MM.1S (cell line): ENCODE data around the gene IGFBP5.

Source experiments
- DNase-seq: peaks from one replicate; pipeline ENCODE4 v3.0.0-alpha.2; 2015
- H2AFZ ChIP-seq: fragments of 300-600 bp; sonication (generic); 2 replicates; pipeline ENCODE4 v1.6.0; 2016; ENCODE audit warnings: antibody characterized with exemption, low read length
- H3F3A ChIP-seq: fragments of 300-600 bp; sonication (generic); 2 replicates; pipeline ENCODE4 v1.6.1; 2016; ENCODE audit warnings: mild to moderate bottlenecking, antibody characterized with exemption, low read length, moderate library complexity, mixed read lengths; ENCODE audit not compliant: insufficient read depth
- H3K27ac ChIP-seq: fragments of 300-600 bp; sonication (generic); 2 replicates; pipeline ENCODE4 v1.5.1; 2016; ENCODE audit warnings: mild to moderate bottlenecking, low read length
- H3K27me3 ChIP-seq: fragments of 300-600 bp; sonication (generic); replicated peaks from 2 replicates; pipeline ENCODE4 v1.6.0; 2016; ENCODE audit warnings: low read length; ENCODE audit not compliant: insufficient read depth
- H3K36me3 ChIP-seq: fragments of 300-600 bp; sonication (generic); replicated peaks from 2 replicates; pipeline ENCODE4 v1.6.1; 2016; ENCODE audit warnings: mild to moderate bottlenecking, low read length, mixed read lengths; ENCODE audit not compliant: insufficient read depth
- H3K4me1 ChIP-seq: fragments of 300-600 bp; sonication (generic); 2 replicates; pipeline ENCODE4 v1.6.1; 2016; ENCODE audit warnings: low read length, mixed read lengths
- H3K4me2 ChIP-seq: fragments of 300-600 bp; sonication (generic); 2 replicates; pipeline ENCODE4 v1.6.0; 2016; ENCODE audit warnings: low read depth, low read length
- H3K4me3 ChIP-seq: fragments of 300-600 bp; sonication (generic); 2 replicates; pipeline ENCODE4 v1.5.1; 2016; ENCODE audit warnings: low read length, mixed read lengths
- H3K79me2 ChIP-seq: fragments of 300-600 bp; sonication (generic); 2 replicates; pipeline ENCODE4 v1.6.1; 2016; ENCODE audit warnings: mixed run types, low read length, mixed read lengths
- H3K9ac ChIP-seq: fragments of 300-600 bp; sonication (generic); 2 replicates; pipeline ENCODE4 v1.6.1; 2016; ENCODE audit warnings: low read length, mixed read lengths
- H3K9me2 ChIP-seq: fragments of 300-600 bp; sonication (generic); replicated peaks from 2 replicates; pipeline ENCODE4 v1.6.1; 2016; ENCODE audit warnings: mild to moderate bottlenecking, low read length, mixed read lengths; ENCODE audit not compliant: insufficient read depth
- H3K9me3 ChIP-seq: fragments of 300-600 bp; sonication (generic); replicated peaks from 2 replicates; pipeline ENCODE4 v1.6.1; 2016; ENCODE audit warnings: mild to moderate bottlenecking, low read length, mixed read lengths; ENCODE audit not compliant: insufficient read depth
- H4K20me1 ChIP-seq: fragments of 300-600 bp; sonication (generic); 2 replicates; pipeline ENCODE4 v1.6.1; 2016; ENCODE audit warnings: mild to moderate bottlenecking, low read length, moderate library complexity, mixed read lengths; ENCODE audit not compliant: insufficient read depth
- CTCF ChIP-seq: fragments of 300-600 bp; sonication (generic); IDR thresholded peaks from 2 replicates; pipeline ENCODE4 v1.5.1; 2016; ENCODE audit warnings: antibody characterized with exemption, low read length, mixed read lengths
- EZH2 ChIP-seq: fragments of 300-600 bp; sonication (generic); optimal IDR thresholded peaks from 2 replicates; pipeline ENCODE3; 2017; ENCODE audit warnings: low read depth, mild to moderate bottlenecking, antibody characterized with exemption, low read length, mixed read lengths
- EZH2phosphoT487 ChIP-seq: fragments of 300-600 bp; sonication (generic); IDR thresholded peaks from 2 replicates; pipeline ENCODE4 v1.6.1; 2018; ENCODE audit warnings: antibody characterized with exemption, low read length

Gene IGFBP5

GRCh38 chr2:216629784-216630183 is 65.6 kb downstream of the IGFBP5 start:
- TF ChIP-seq EZH2phosphoT487 (no peak), EZH2 (no peak), CTCF (no peak)
- Histone ChIP-seq H4K20me1 (no peaks in the 10 kb centered on the region), H3K4me3 (no peak overlapping the region), H3K9ac (no peak overlapping the region), H3K9me2 (no peaks in the 10 kb centered on the region), H3K36me3 (no peaks in the 10 kb centered on the region), H3K27ac (no peak overlapping the region), H3K4me1 (no peaks in the 10 kb centered on the region), H3F3A (no peaks in the 10 kb centered on the region), H3K9me3 (no peaks in the 10 kb centered on the region), H3K4me2 (no peak overlapping the region), H3K79me2 (no peaks in the 10 kb centered on the region), H2AFZ (no peak overlapping the region), H3K27me3 (peaks cover 11% of the 10 kb centered on the region)
- no peak for DNase-seq

- no peak overlapping the region for H3K4me3 ChIP-seq
Observed at GRCh38 chr2:216626875-216627245, 68.5 kb downstream of the IGFBP5 start.

GRCh38 chr2:216626168-216626874 is 69.0 kb downstream of the IGFBP5 start:
- Histone ChIP-seq H3K9ac (no peak overlapping the region), H3K27me3 (no peaks in the 10 kb centered on the region), H4K20me1 (no peaks in the 10 kb centered on the region), H3K79me2 (no peaks in the 10 kb centered on the region), H3K4me1 (no peaks in the 10 kb centered on the region), H3K4me3 (no peak overlapping the region), H3K4me2 (no peak overlapping the region), H3K27ac (no peak overlapping the region), H3K9me3 (no peaks in the 10 kb centered on the region), H2AFZ (no peak overlapping the region), H3F3A (no peaks in the 10 kb centered on the region), H3K36me3 (no peaks in the 10 kb centered on the region), H3K9me2 (no peaks in the 10 kb centered on the region)
- TF ChIP-seq EZH2phosphoT487 (no peak), CTCF (no peak), EZH2 (no peak)
- DNase-seq = no peak

More at GRCh38 chr2:216626875-216627245, 68.5 kb downstream of the IGFBP5 start:
- TF ChIP-seq CTCF (no peak), EZH2 (no peak), EZH2phosphoT487 (no peak)
- no peaks in the 10 kb centered on the region for H3K9me2 ChIP-seq
- no peaks in the 10 kb centered on the region for H3K9me3 ChIP-seq
- no peak for DNase-seq
- H2AFZ ChIP-seq = no peak overlapping the region
- no peaks in the 10 kb centered on the region for H3K79me2 ChIP-seq
- H3K27me3 ChIP-seq = no peaks in the 10 kb centered on the region
- H3K4me2 ChIP-seq = no peak overlapping the region
- H3K27ac ChIP-seq = no peak overlapping the region
- H3F3A ChIP-seq = no peaks in the 10 kb centered on the region
- no peaks in the 10 kb centered on the region for H3K4me1 ChIP-seq
- no peaks in the 10 kb centered on the region for H4K20me1 ChIP-seq
- no peaks in the 10 kb centered on the region for H3K36me3 ChIP-seq
- no peak overlapping the region for H3K9ac ChIP-seq
